ENCODE measurements around the gene MRPL14.
A peak's percentile ranks its signal among the peaks of the same experiment; 100 is the strongest.

The MRPL14 gene

DNA sequence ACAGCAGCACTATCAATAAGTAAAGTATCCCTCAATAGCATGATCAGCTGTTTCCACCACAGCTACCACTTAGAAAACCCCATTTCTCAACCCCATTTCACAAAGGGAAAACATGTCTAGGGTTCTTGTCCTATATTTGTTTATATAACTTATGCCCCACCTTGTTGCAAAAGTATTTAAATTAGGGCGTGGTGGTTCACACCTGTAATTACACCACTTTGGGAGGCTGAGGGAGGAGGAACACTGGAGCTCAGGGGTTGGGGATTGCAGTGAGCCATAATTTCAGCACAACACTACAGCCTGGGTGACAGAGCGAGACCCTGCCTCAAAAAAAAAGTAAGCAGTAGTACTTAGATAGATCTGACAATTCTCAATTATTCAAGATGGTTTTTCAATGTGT lies 3.7 kb downstream of the MRPL14 start:
- no peak overlapping the region for H3K9ac ChIP-seq (ENCODE audit: insufficient read length)
- H3K4me3 ChIP-seq = peak overlapping the region; percentile 44; the same call in 1 of the 2 replicates
- 0 out of 2 replicates have a peak overlapping the region, but pooled peaks have one; percentile 68 for H3K27ac ChIP-seq
- no peak for DNase-seq (ENCODE audit: low read depth, low spot score)
- peaks cover under 1% of the 10 kb centered on the region; the same call in 1 of the 2 replicates for H3K36me3 ChIP-seq (ENCODE audit: insufficient read depth, low read length)
- TF ChIP-seq POLR2AphosphoS5 (IDR thresholded peaks at IDR 0.05; ENCODE audit: borderline replicate concordance, low read depth, low read length) (no peak), FOXP2 (optimal IDR thresholded peaks at IDR 0.05; ENCODE audit: control extremely low read depth, extremely low read length, insufficient read depth) (no peak), EZH2 (IDR thresholded peaks at IDR 0.05) (no peak)
- H3K9me3 ChIP-seq (ENCODE audit: low read depth, low read length) = no peaks in the 10 kb centered on the region

DNA sequence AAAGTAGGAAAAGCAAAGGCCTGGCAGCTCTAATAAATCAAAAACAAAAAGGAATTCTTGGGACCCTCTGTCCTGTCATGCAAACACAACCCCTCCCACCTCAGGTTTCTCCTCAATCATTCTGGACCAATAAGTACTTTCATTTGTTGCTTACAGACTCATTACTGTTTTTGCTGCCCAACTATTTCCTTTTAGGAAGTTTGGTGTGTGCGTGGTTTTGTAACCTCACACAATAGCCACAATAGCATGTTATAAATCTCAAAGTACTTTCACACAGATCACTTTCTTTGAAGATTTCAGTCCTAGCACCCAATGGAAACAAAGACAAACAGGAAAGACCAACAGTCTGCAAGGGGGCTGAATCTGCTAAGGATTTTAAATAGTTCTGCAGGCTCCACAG lies 4.5 kb downstream of the MRPL14 start:
- Histone ChIP-seq H3K27ac (peak overlapping the region; percentile 68; the same call in 1 of the 2 replicates), H3K9me3 (ENCODE audit: low read depth, low read length) (no peaks in the 10 kb centered on the region), H3K9ac (ENCODE audit: insufficient read length) (no peak overlapping the region), H3K36me3 (ENCODE audit: insufficient read depth, low read length) (peaks cover 8% of the 10 kb centered on the region; the same call in 1 of the 2 replicates), H3K4me3 (peak overlapping the region; percentile 44)
- DNase-seq (ENCODE audit: low read depth, low spot score) = no peak
- TF ChIP-seq POLR2AphosphoS5 (IDR thresholded peaks at IDR 0.05; ENCODE audit: borderline replicate concordance, low read depth, low read length) = no peak

DNA sequence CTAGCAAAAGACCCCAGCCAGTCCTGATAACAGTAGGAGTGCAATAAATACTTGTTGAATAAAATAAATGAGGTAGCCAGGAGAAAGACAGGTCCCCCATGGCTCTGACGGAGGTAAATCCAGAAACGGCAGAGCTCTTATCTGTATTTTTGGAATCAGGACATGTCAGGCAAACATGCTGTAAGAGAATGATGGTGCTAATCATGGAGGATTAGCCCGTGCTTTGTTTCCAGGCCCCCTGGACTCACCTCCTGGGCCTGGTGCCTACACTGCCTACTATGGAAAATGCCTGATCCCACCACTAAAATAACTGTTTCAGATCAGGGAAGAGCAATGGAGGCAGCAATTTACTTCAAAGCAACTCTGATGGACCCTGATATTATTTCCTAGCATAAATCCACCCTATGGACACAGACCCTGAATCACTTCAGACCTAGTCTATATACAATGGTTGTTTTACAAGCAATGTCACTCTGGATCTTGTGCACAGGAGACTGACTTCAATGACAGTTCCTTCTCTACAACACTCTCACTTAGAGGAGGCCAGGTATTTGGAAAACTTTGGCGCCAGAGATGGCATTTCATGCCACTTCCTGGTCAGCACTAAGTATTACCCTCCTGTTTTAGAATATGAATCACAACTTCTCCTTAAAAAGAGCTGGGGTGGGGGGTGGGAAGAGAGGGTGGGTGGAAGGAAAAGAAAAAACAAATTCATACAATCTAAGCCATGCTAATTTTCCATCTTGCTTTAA lies 6.4 kb downstream of the MRPL14 start:
- no peak for DNase-seq (ENCODE audit: low read depth, low spot score)
- Histone ChIP-seq H3K27ac (peak overlapping the region; percentile 52), H3K36me3 (ENCODE audit: insufficient read depth, low read length) (peaks cover 8% of the 10 kb centered on the region), H3K4me3 (no peak overlapping the region), H3K9me3 (ENCODE audit: low read depth, low read length) (no peaks in the 10 kb centered on the region), H3K9ac (ENCODE audit: insufficient read length) (no peak overlapping the region)
- no peak for TF ChIP-seq POLR2AphosphoS5 (IDR thresholded peaks at IDR 0.05; ENCODE audit: borderline replicate concordance, low read depth, low read length)
- TF ChIP-seq FOXP2 (optimal IDR thresholded peaks at IDR 0.05; ENCODE audit: control extremely low read depth, extremely low read length, insufficient read depth) = no peak
- no peak for TF ChIP-seq EZH2 (IDR thresholded peaks at IDR 0.05)

DNA sequence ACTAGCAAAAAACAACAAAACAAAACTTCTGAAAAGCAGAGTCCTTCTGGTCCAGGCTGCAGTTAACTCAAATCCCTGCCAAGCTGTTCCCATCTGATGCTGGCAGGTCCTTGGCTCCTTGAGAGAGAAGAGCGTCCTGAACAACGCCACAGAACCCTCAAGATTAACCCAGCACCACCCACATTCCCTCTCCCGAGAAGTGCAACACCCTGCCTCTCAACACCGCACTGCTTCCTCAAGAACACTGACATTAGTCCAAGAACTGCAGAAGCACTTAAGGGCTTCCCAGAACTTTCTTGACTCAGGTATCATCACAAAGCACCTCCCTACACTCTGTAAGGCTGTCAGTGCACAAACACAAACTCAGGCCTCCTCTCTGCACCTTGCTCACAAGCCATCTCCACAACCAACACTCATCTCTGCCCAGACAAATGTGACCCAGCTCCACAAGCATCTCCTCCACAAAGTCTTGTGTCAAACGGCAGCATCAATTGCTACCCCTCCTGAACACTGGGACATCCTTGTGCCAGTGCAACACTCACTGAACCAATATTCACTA lies 7.5 kb downstream of the MRPL14 start:
- DNase-seq (ENCODE audit: low read depth, low spot score) = no peak
- H3K36me3 ChIP-seq (ENCODE audit: insufficient read depth, low read length) = peaks cover 19% of the 10 kb centered on the region
- H3K9me3 ChIP-seq (ENCODE audit: low read depth, low read length) = no peaks in the 10 kb centered on the region
- peak overlapping the region; percentile 52; the same call in 1 of the 2 replicates for H3K27ac ChIP-seq
- H3K9ac ChIP-seq (ENCODE audit: insufficient read length) = no peak overlapping the region
- no peak for TF ChIP-seq FOXP2 (optimal IDR thresholded peaks at IDR 0.05; ENCODE audit: control extremely low read depth, extremely low read length, insufficient read depth)
- TF ChIP-seq POLR2AphosphoS5 (IDR thresholded peaks at IDR 0.05; ENCODE audit: borderline replicate concordance, low read depth, low read length) = no peak
- TF ChIP-seq EZH2 (IDR thresholded peaks at IDR 0.05) = no peak
- H3K4me3 ChIP-seq = no peak overlapping the region

DNA sequence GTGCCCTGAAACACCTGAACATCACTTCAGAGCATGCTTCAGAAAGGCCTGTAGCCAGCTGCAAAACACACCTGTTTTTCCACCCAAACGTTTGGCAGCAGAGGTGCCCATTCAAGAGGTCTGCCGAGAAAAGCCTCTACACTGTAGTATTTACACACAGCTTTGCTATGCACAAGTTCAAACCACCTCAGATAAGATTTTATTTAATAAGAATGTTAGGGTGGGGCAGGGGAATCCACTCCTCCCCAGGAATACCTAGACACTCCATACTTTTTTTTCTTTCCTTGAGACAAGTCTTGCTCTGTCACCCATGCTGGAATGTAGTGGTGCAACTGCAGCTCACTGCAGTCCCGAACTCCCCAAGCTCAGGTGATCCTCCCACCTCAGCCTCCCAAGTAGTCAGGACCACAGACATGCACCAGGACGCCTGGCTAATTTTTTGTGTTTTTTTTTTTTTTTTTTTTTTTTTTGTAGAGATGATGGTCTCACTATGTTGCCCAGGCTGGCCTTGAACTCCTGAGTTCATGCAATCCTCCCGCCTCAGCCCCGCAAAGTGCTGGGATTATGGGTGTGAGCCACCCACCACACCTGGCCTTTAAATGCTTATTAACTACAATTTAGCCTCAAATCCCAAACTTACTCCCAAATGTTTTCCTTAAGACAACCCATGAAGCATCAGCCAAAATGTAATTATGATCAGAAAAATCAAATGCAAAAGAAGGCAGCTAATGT lies 9.7 kb downstream of the MRPL14 start:
- no peak for TF ChIP-seq FOXP2 (optimal IDR thresholded peaks at IDR 0.05; ENCODE audit: control extremely low read depth, extremely low read length, insufficient read depth)
- TF ChIP-seq EZH2 (IDR thresholded peaks at IDR 0.05) = no peak
- TF ChIP-seq POLR2AphosphoS5 (IDR thresholded peaks at IDR 0.05; ENCODE audit: borderline replicate concordance, low read depth, low read length) = no peak
- peaks cover 41% of the 10 kb centered on the region for H3K36me3 ChIP-seq (ENCODE audit: insufficient read depth, low read length)
- no peaks in the 10 kb centered on the region for H3K9me3 ChIP-seq (ENCODE audit: low read depth, low read length)
- H3K4me3 ChIP-seq = peak overlapping the region; percentile 33; the same call in 1 of the 2 replicates
- DNase-seq (ENCODE audit: low read depth, low spot score) = no peak
- H3K9ac ChIP-seq (ENCODE audit: insufficient read length) = no peak overlapping the region
- peak overlapping the region; percentile 74 for H3K27ac ChIP-seq

DNA sequence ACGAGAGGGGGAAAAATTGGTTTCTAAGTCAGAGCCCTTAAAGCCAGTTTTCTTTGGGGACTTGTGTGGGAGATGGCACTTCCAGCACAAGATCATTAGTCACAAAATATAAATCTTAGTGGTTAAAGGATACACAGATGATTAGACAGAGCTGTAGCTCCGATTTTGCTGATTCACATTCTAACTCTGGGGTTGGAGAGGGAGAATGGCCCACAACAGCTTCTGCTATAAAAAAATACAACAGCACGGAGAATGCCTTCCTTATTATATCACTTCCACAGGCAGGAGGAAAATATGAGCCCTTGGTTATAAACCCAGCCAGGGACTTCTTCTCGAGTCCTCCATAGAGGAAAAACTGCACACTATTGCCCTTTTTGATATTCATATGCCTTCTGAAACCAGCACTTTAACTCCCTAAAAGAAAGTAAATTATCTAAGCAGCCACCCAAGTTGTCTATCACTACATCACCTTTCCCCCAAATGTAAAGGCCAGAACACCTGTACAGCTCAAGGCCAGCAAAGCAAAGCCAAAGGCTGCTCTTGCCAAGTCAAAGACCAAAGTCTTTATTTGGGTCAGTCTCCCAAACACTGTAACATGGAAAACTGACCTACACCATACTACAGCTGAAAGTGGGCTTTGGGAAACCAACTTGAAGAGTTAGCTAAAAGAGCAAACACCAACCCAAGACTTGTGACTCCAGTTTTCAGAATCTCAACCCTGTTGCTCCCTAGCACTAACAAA lies 10.4 kb downstream of the MRPL14 start:
- Histone ChIP-seq H3K4me3 (peak overlapping the region; percentile 33; the same call in 1 of the 2 replicates), H3K9me3 (ENCODE audit: low read depth, low read length) (no peaks in the 10 kb centered on the region), H3K36me3 (ENCODE audit: insufficient read depth, low read length) (peaks cover 48% of the 10 kb centered on the region), H3K9ac (ENCODE audit: insufficient read length) (no peak overlapping the region), H3K27ac (peak overlapping the region; percentile 74)
- DNase-seq (ENCODE audit: low read depth, low spot score) = no peak
- TF ChIP-seq EZH2 (IDR thresholded peaks at IDR 0.05) (no peak), FOXP2 (optimal IDR thresholded peaks at IDR 0.05; ENCODE audit: control extremely low read depth, extremely low read length, insufficient read depth) (no peak), POLR2AphosphoS5 (IDR thresholded peaks at IDR 0.05; ENCODE audit: borderline replicate concordance, low read depth, low read length) (no peak)

DNA sequence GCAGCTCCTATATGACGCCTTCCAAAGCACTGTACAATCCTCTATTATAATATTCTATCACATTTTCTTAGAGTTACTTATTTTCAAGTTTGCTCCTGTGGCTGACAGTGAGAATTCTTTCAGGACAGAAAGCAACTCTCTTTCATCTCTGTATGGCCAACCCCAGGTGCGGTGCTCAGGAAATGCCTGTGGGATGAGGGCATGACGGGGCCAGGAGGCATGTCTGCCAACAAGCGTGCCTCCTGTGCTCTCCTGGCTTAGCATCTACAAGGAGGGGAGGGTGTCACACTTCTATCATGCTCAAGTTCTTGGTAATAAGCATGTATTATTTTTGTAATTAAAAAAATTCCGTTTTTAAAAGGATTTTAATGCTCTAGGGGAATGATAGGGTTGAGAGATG lies 11.4 kb downstream of the MRPL14 start:
- Histone ChIP-seq H3K27ac (no peak overlapping the region; the same call in 1 of the 2 replicates), H3K9ac (ENCODE audit: insufficient read length) (no peak overlapping the region), H3K36me3 (ENCODE audit: insufficient read depth, low read length) (peaks cover 58% of the 10 kb centered on the region), H3K4me3 (no peak overlapping the region), H3K9me3 (ENCODE audit: low read depth, low read length) (no peaks in the 10 kb centered on the region)
- no peak for DNase-seq (ENCODE audit: low read depth, low spot score)
- TF ChIP-seq EZH2 (IDR thresholded peaks at IDR 0.05) (no peak), POLR2AphosphoS5 (IDR thresholded peaks at IDR 0.05; ENCODE audit: borderline replicate concordance, low read depth, low read length) (no peak), FOXP2 (optimal IDR thresholded peaks at IDR 0.05; ENCODE audit: control extremely low read depth, extremely low read length, insufficient read depth) (no peak)
